Testis (tissue), 2 donors: ENCODE measurements around the gene AUTS2.

Experiments
- POLR2A ChIP-seq: fragments of 450-650 bp; IDR thresholded peaks from one replicate; pipeline ENCODE4 v1.6.1; 2017; ENCODE audit warnings: antibody characterized with exemption, mild to moderate bottlenecking, moderate library complexity
- TF ChIP-seq, protein P1 (sequence below), 3 experiments: fragments of 450-650 bp in 2 of 3; fragments of 200-600 bp in 1 of 3; sonication (generic) in 1 of 3; IDR thresholded peaks; one replicate each; pipeline ENCODE4 v1.5.1; 2016 to 2019; ENCODE audit warnings: antibody characterized with exemption in 3 of 3, mild to moderate bottlenecking in 2 of 3, moderate library complexity in 1 of 3

DNA sequence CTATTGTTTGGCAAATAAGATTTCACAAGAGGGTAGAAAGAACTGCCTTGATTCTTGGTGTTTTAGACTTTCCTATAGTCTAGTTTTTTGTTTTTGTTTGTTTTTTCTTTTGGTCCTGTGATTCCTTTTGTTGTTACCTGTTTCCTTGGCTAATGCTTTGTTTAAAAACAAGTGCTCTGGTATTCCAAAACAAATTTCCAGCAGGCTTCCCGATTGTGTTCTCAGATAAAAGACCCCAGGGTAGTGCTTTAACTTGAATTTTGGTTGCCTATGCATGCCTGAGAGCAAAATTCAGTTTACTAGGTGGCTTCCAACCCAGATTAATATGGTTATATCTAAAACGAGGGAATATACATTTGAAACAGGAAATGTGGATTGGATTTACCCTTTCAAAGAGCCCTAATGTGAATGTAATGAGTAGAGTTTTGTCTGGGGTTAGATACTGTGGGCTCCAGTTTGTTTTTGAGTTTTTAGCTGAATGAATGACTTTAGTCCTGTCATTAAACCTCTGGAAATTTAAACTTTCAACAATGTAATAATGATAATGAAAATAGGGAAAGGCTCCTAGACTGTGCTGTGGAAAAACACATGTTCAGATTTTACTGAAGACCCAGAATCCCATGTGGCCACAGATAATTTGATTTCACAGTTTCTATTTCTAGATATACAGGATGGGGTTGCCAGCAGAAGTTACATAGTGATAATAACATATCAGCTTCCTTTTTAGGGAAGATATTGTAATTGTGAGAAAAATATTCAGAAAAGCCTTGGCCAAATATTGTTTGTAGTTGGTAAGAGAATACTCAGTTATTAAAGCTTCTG, 23.9 kb downstream of the AUTS2 start:
- TF ChIP-seq, protein P1, sequence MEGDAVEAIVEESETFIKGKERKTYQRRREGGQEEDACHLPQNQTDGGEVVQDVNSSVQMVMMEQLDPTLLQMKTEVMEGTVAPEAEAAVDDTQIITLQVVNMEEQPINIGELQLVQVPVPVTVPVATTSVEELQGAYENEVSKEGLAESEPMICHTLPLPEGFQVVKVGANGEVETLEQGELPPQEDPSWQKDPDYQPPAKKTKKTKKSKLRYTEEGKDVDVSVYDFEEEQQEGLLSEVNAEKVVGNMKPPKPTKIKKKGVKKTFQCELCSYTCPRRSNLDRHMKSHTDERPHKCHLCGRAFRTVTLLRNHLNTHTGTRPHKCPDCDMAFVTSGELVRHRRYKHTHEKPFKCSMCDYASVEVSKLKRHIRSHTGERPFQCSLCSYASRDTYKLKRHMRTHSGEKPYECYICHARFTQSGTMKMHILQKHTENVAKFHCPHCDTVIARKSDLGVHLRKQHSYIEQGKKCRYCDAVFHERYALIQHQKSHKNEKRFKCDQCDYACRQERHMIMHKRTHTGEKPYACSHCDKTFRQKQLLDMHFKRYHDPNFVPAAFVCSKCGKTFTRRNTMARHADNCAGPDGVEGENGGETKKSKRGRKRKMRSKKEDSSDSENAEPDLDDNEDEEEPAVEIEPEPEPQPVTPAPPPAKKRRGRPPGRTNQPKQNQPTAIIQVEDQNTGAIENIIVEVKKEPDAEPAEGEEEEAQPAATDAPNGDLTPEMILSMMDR (IDR thresholded peaks at IDR 0.05): no peak
- TF ChIP-seq POLR2A: no peak
